Osteoblast (primary cell): Measurements from ENCODE around the gene NDUFC1. TPM values are rescaled to one million over a fixed set of nuclear protein-coding genes. Genes with fewer than 3 reads are reported as not detected.

Source experiments
- DNase-seq: peaks from one replicate; pipeline ENCODE4 v3.0.0; 2011; ENCODE audit warnings: low spot score, mixed read lengths; ENCODE audit not compliant: insufficient read length; ENCODE audit errors: missing footprints
- H2AFZ ChIP-seq: 2 replicates; pipeline ENCODE4 v1.6.0; 2011; ENCODE audit warnings: mild to moderate bottlenecking, low read length
- H3K27ac ChIP-seq: 2 replicates; pipeline ENCODE4 v1.5.1; 2011; ENCODE audit warnings: mild to moderate bottlenecking, low read depth, low read length, moderate library complexity
- H3K27me3 ChIP-seq: 2 replicates; pipeline ENCODE4 v1.6.0; 2012; ENCODE audit warnings: mild to moderate bottlenecking, control low read depth, inconsistent platforms, low read length, moderate library complexity; ENCODE audit not compliant: insufficient read depth
- H3K36me3 ChIP-seq: 2 replicates; pipeline ENCODE4 v1.5.1; 2011; ENCODE audit warnings: mild to moderate bottlenecking, low read length, control low read depth, moderate library complexity; ENCODE audit not compliant: insufficient read depth
- H3K4me1 ChIP-seq: 2 replicates; pipeline ENCODE4 v1.5.1; 2011; ENCODE audit warnings: mild to moderate bottlenecking, low read length, control low read depth, moderate library complexity; ENCODE audit not compliant: insufficient read depth
- H3K4me2 ChIP-seq: 2 replicates; pipeline ENCODE4 v1.6.0; 2011; ENCODE audit warnings: mild to moderate bottlenecking, low read length; ENCODE audit not compliant: insufficient read depth
- H3K4me3 ChIP-seq: fragments of 200-600 bp; sonication (generic); 3 replicates; pipeline ENCODE4 v1.5.1; 2012; ENCODE audit warnings: mild to moderate bottlenecking, low read length, inconsistent platforms; ENCODE audit not compliant: insufficient read depth
- H3K79me2 ChIP-seq: 2 replicates; pipeline ENCODE4 v1.6.0; 2012; ENCODE audit warnings: mild to moderate bottlenecking, low read length, control low read depth, inconsistent platforms; ENCODE audit not compliant: insufficient read depth
- H3K9me3 ChIP-seq: 2 replicates; pipeline ENCODE4 v1.5.1; 2011; ENCODE audit warnings: low read depth, low read length, control low read depth
- H4K20me1 ChIP-seq: 2 replicates; pipeline ENCODE4 v1.6.0; 2012; ENCODE audit warnings: mild to moderate bottlenecking, low read length, control low read depth; ENCODE audit not compliant: insufficient read depth
- total RNA-seq: library from RNA; depleted of rRNA; stranded (reverse); fragments of >200 nt; gene quantifications from 2 replicates; pipeline ENCODE4 v1.2.3, GENCODE V29; 2012
- TF ChIP-seq, protein P1 (sequence below): IDR thresholded peaks from 2 replicates; pipeline ENCODE4 v1.5.1; 2011; ENCODE audit warnings: mild to moderate bottlenecking, low read depth, low read length, moderate library complexity; ENCODE audit errors: extremely low read depth

NDUFC1 gene
- total RNA-seq = 24.2 and 25.7 TPM in 2 replicates

DNA sequence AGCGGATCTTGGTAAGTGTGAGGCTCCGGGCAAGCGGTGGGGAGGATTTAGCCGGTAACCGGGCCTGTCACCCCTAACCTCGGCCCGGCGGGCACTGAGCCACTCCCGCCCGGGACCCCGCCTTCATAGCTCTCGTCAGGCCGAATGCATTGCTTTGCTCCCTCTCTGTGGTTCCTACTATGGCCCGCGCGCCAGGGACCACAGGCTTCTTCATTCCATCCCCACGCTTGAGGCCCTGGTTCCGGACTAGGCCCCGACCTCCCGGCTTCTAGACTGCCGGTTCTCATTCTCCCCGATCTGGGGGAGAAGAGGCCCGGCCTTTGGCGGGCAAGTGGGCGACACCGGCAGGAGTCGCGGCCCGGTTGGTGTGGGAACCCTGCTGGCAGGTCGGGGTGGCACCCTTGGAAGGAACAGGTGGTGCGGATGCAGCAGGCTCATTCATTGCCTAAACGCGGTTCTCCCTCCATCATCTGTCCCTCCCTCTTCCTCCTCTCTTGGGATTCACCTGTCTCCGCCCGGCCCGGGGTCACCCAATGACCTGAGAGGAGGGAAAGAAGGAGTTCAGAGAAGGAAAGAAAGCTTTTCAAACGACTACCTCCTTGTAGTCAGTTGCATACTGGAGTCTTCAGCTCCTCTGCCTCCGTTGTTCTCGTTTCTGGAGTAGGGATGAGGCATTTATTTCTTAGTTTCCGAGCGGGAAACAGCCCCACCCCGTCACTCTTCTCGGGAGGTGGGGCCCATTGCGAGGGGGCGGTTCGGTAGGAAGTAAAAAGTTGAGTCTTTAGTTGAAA is at the start of gene NDUFC1:
Gene NDUFC1 (minus strand): TSS at position 657 of the 791 bp plus-strand sequence. CDS start 6,679 bp downstream, outside the sequence.
- H3K27me3 ChIP-seq = no peaks in the 10 kb centered on the region
- H3K79me2 ChIP-seq = peaks cover 64% of the 10 kb centered on the region
- H3K27ac ChIP-seq = peak within 1 kb of the TSS; percentile 82
- H3K4me3 ChIP-seq = peak within 1 kb of the TSS; percentile 95
- peaks cover 20% of the 10 kb centered on the region for H3K4me1 ChIP-seq
- H2AFZ ChIP-seq = peak within 1 kb of the TSS; percentile 95
- peak; percentile 72 for DNase-seq
- no peaks in the 10 kb centered on the region for H3K9me3 ChIP-seq
- H3K36me3 ChIP-seq = peaks cover 9% of the 10 kb centered on the region
- TF ChIP-seq, protein P1, sequence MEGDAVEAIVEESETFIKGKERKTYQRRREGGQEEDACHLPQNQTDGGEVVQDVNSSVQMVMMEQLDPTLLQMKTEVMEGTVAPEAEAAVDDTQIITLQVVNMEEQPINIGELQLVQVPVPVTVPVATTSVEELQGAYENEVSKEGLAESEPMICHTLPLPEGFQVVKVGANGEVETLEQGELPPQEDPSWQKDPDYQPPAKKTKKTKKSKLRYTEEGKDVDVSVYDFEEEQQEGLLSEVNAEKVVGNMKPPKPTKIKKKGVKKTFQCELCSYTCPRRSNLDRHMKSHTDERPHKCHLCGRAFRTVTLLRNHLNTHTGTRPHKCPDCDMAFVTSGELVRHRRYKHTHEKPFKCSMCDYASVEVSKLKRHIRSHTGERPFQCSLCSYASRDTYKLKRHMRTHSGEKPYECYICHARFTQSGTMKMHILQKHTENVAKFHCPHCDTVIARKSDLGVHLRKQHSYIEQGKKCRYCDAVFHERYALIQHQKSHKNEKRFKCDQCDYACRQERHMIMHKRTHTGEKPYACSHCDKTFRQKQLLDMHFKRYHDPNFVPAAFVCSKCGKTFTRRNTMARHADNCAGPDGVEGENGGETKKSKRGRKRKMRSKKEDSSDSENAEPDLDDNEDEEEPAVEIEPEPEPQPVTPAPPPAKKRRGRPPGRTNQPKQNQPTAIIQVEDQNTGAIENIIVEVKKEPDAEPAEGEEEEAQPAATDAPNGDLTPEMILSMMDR = peak; percentile 18
- peaks cover 33% of the 10 kb centered on the region for H4K20me1 ChIP-seq
- H3K4me2 ChIP-seq = peak within 1 kb of the TSS; percentile 91

DNA sequence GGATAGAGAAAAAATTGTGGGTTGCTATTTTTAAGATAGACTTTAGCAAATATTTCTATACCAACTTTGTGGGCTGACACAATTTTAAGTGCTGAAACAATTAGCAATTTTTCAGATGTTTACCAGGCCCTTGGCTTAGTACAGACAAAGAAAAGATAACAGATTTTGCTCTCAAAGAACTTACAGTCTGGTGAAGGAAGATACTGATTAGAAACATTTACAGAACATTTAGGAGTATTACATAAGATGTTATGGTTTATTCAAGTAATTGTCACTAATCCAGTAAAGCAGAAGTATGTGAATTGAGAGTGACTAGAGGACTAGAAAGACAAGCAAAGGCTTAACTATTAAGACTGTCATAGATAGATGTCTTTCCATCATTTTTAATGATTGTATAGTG is 35.3 kb upstream of the NDUFC1 start:
- no peaks in the 10 kb centered on the region for H3K27me3 ChIP-seq
- no peaks in the 10 kb centered on the region for H4K20me1 ChIP-seq
- H2AFZ ChIP-seq = no peak overlapping the region
- no peak for DNase-seq
- H3K9me3 ChIP-seq = no peaks in the 10 kb centered on the region
- H3K4me1 ChIP-seq = no peaks in the 10 kb centered on the region
- H3K4me3 ChIP-seq = no peak overlapping the region
- no peak overlapping the region for H3K27ac ChIP-seq
- H3K79me2 ChIP-seq = peaks cover 66% of the 10 kb centered on the region
- H3K4me2 ChIP-seq = no peak overlapping the region
- TF ChIP-seq, protein P1 = no peak
- peaks cover 23% of the 10 kb centered on the region for H3K36me3 ChIP-seq

DNA sequence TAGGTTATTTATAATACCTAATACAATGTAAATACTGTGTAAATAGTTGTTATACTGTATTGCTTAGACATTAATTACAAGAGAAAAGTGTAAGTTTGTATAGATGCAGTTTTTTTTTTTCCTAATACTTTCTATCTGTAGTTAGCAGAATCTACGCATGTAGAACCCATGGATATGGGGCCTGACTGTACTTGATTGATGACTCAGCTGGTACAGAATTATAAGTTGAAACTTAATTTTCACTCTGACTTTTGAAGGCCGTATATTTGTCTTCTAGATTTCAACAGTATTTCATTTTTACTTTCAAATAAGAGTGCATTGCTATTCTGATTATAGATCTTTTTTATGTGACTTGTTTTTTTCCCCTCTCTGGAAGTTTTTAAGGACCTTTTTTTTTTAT is 30.8 kb upstream of the NDUFC1 start:
- H3K4me2 ChIP-seq = no peak overlapping the region
- H3K79me2 ChIP-seq = peaks cover 86% of the 10 kb centered on the region
- H3K4me1 ChIP-seq = no peaks in the 10 kb centered on the region
- H2AFZ ChIP-seq = no peak overlapping the region
- TF ChIP-seq, protein P1 = no peak
- no peaks in the 10 kb centered on the region for H3K27me3 ChIP-seq
- DNase-seq = no peak
- peaks cover 3% of the 10 kb centered on the region for H4K20me1 ChIP-seq
- H3K27ac ChIP-seq = no peak overlapping the region
- peaks cover 8% of the 10 kb centered on the region for H3K36me3 ChIP-seq
- H3K9me3 ChIP-seq = no peaks in the 10 kb centered on the region
- no peak overlapping the region for H3K4me3 ChIP-seq

DNA sequence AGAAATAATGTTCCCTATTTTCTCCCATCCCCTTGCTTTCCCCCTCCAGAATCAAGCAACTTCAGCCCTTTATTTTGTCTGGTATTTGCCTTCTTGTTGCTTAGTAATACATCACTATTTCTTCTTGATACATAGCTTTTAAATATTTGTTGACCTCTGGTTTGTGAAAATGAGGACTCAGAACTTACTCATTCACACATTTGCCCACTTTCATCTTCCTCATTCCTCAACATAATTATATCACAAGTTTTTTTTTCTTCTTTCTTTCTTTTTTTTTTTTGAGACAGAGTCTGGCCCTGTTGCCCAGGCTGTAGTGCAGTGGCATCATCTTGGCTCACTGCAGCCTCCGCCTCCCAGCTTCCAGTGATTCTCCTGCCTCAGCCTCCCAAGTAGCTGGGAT is 28.9 kb upstream of the NDUFC1 start:
- Histone ChIP-seq H3K27ac (peak overlapping the region; percentile 56), H3K9me3 (no peaks in the 10 kb centered on the region), H3K27me3 (no peaks in the 10 kb centered on the region), H3K79me2 (peaks cover 90% of the 10 kb centered on the region), H2AFZ (no peak overlapping the region), H3K4me3 (no peak overlapping the region), H4K20me1 (peaks cover 3% of the 10 kb centered on the region), H3K4me1 (no peaks in the 10 kb centered on the region), H3K4me2 (no peak overlapping the region), H3K36me3 (peaks cover 9% of the 10 kb centered on the region)
- DNase-seq = no peak
- TF ChIP-seq, protein P1 = no peak
